K562 (cell line): ENCODE measurements around the gene SBK3.

Experiments
- EP300 ChIP-seq: IDR thresholded peaks from 2 replicates; pipeline ENCODE4 v1.6.1; 2012; ENCODE audit warnings: low read length, improper control_type of control experiment
- FOXJ2 ChIP-seq: fragments of 200-800 bp; sonication (Bioruptor generic); IDR thresholded peaks from 2 replicates; pipeline ENCODE4 v1.6.1; 2016; ENCODE audit warnings: missing genetic modification characterization, missing compliant biosample characterization
- MAX ChIP-seq: sonication (generic); formaldehyde crosslinking; IDR thresholded peaks from 2 replicates; pipeline ENCODE4 v1.9.0; 2022; ENCODE audit warnings: mild to moderate bottlenecking, missing genetic modification reagents
- TF ChIP-seq, protein P1 (sequence below): fragments of 450-650 bp; IDR thresholded peaks from 2 replicates; pipeline ENCODE4 v1.6.1; 2018; ENCODE audit warnings: mild to moderate bottlenecking, low read depth; ENCODE audit not compliant: partially characterized antibody

- TF ChIP-seq, protein P1, sequence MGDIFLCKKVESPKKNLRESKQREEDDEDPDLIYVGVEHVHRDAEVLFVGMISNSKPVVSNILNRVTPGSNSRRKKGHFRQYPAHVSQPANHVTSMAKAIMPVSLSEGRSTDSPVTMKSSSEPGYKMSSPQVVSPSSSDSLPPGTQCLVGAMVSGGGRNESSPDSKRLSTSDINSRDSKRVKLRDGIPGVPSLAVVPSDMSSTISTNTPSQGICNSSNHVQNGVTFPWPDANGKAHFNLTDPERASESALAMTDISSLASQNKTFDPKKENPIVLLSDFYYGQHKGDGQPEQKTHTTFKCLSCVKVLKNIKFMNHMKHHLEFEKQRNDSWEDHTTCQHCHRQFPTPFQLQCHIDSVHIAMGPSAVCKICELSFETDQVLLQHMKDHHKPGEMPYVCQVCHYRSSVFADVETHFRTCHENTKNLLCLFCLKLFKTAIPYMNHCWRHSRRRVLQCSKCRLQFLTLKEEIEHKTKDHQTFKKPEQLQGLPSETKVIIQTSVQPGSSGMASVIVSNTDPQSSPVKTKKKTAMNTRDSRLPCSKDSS: no peak
- TF ChIP-seq FOXJ2 (tag): no peak
- TF ChIP-seq MAX (CRISPR knock-in tag): no peak
- no peak for TF ChIP-seq EP300
These were observed 36.5 kb upstream of the SBK3 start for GRCh38 chr19:55581823-55582223.
